ENCODE data around the gene MRPL11. TPM values are rescaled to one million over a fixed set of nuclear protein-coding genes. Genes with fewer than 3 reads are reported as not detected.

Gene MRPL11
- 55.9 TPM for total RNA-seq

GRCh38 chr11:66438504-66439466 is at the start of gene MRPL11:
Gene MRPL11, minus strand, starts transcription at chr11:66438848. Its CDS starts 94 bp downstream, at chr11:66438754.
- DNase-seq, result peak; percentile 97

- no peak for DNase-seq
Measured at GRCh38 chr11:66484806-66485380, 46.2 kb upstream of the MRPL11 start.

- DNase-seq, result peak; percentile 98
Measured at GRCh38 chr11:66480117-66480938, 41.7 kb upstream of the MRPL11 start, which contains the start of gene DPP3. Gene DPP3, plus strand, starts transcription at chr11:66480434. Its CDS starts 1,767 bp downstream, at chr11:66482201.

- peak; percentile 32 for DNase-seq
Measured at GRCh38 chr11:66479394-66480116, 40.9 kb upstream of the MRPL11 start.

GRCh38 chr11:66478729-66479393 is 40.2 kb upstream of the MRPL11 start:
- DNase-seq, result peak; percentile 40

GRCh38 chr11:66477263-66478201 is 38.9 kb upstream of the MRPL11 start:
- DNase-seq, result peak; percentile 52

GRCh38 chr11:66476841-66477251 is 38.2 kb upstream of the MRPL11 start:
- DNase-seq, result no peak

- no peak for DNase-seq
Measured at GRCh38 chr11:66476173-66476840, 37.7 kb upstream of the MRPL11 start.

- DNase-seq, result no peak
Measured at GRCh38 chr11:66475349-66476172, 36.9 kb upstream of the MRPL11 start.

GRCh38 chr11:66473608-66474515 is 35.2 kb upstream of the MRPL11 start:
- no peak for DNase-seq

- no peak for DNase-seq
Measured at GRCh38 chr11:66473167-66473566, 34.5 kb upstream of the MRPL11 start.

- DNase-seq, result no peak
Measured at GRCh38 chr11:66472054-66472453, 33.4 kb upstream of the MRPL11 start.

- no peak for DNase-seq
Measured at GRCh38 chr11:66471142-66471541, 32.5 kb upstream of the MRPL11 start.

GRCh38 chr11:66470015-66470414 is 31.4 kb upstream of the MRPL11 start:
- no peak for DNase-seq

- DNase-seq, result no peak
Measured at GRCh38 chr11:66469441-66469840, 30.8 kb upstream of the MRPL11 start.

GRCh38 chr11:66468691-66469090 is 30.0 kb upstream of the MRPL11 start:
- DNase-seq, result no peak

GRCh38 chr11:66467756-66468155 is 29.1 kb upstream of the MRPL11 start:
- no peak for DNase-seq

All from tongue (tissue), 2 donors.